Esophagus (tissue), 2 donors: ENCODE data around the gene RDX. TPM values are rescaled to one million over a fixed set of nuclear protein-coding genes. Genes with fewer than 3 reads are reported as not detected.

Experiments
- H3K27ac ChIP-seq, 2 donors: one replicate each; pipeline ENCODE4 v1.5.1; 2013; ENCODE audit warnings: low read depth in 2 of 2, mild to moderate bottlenecking in 2 of 2, inconsistent platforms in 1 of 2, low read length in 1 of 2, moderate library complexity in 1 of 2
- H3K27me3 ChIP-seq, 2 donors: one replicate each; pipeline ENCODE4 v1.6.1; 2013; ENCODE audit warnings: low read length in 2 of 2, control low read depth in 1 of 2, mild to moderate bottlenecking in 1 of 2; ENCODE audit not compliant: insufficient read depth in 2 of 2, control insufficient read depth in 1 of 2
- H3K36me3 ChIP-seq, 2 donors: one replicate each; pipeline ENCODE4 v1.6.1; 2013; ENCODE audit warnings: low read length in 1 of 2; ENCODE audit not compliant: control insufficient read depth in 2 of 2, insufficient read depth in 2 of 2
- H3K4me1 ChIP-seq, 2 donors: one replicate each; pipeline ENCODE4 v1.6.1; 2013; ENCODE audit warnings: low read length in 1 of 2; ENCODE audit not compliant: control insufficient read depth in 2 of 2, insufficient read depth in 2 of 2
- H3K4me3 ChIP-seq, 2 donors: one replicate each; pipeline ENCODE4 v1.5.1; 2013; ENCODE audit warnings: low read length in 2 of 2, mild to moderate bottlenecking in 2 of 2, low read depth in 1 of 2, moderate library complexity in 1 of 2
- H3K9me3 ChIP-seq, 2 donors: one replicate each; pipeline ENCODE4 v1.6.1; 2013; ENCODE audit warnings: mild to moderate bottlenecking in 2 of 2, low read depth in 1 of 2, low read length in 1 of 2, moderate library complexity in 1 of 2; ENCODE audit not compliant: control insufficient read depth in 2 of 2, insufficient read depth in 1 of 2
- WGBS, 2 donors: extraction: QIAGEN DNeasy Blood & Tissue Kit; methylation state at CpG; one replicate each; pipeline ENCODE4 v1.1.7; 2013; 5-methylcytosine and 5-hydroxymethylcytosine counted together
- polyA plus RNA-seq, 2 donors: library from polyadenylated mRNA; stranded (reverse); fragments of 200-250 nt; gene quantifications; one replicate each; pipeline ENCODE4 v1.2.3, GENCODE V29; 2013
- donor health status: healthy with polysubstance abuse.
- donor health status: Bipolar disorder and iron deficiency.

The RDX gene
- polyA plus RNA-seq, 2 donors, result 14.4 to 15.9 TPM

DNA sequence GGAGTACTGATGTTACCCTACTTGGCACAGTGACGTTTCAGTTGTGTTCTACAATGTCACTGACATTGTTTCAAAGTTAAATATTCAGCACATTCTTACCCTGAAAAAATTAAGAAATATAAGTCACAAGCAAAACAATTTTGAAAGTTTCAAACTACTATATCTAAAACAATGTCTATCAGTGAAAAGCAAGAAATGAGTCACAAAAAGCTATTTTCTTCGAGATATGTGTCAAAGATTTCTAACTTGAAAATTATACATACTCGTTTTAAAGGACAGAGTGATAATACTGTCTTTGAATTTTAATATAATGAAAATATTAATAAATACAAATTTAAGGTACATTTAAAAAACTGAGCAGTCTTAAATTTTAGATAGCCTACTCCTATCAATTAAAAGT is 42.9 kb downstream of the RDX start:
- Histone ChIP-seq H3K27me3 (no peaks in the 10 kb centered on the region), H3K4me1 (no peaks in the 10 kb centered on the region), H3K27ac (no peak overlapping the region), H3K4me3 (no peak overlapping the region), H3K36me3 (peaks cover 0 to 4% of the 10 kb centered on the region in 2 donors), H3K9me3 (no peaks in the 10 kb centered on the region)
- 66 to 73% methylated on average over 3 of the region's 3 CpGs for WGBS, 2 donors

- peaks cover 0 to 4% of the 10 kb centered on the region in 2 donors for H3K36me3 ChIP-seq
- no peak overlapping the region for H3K4me3 ChIP-seq
- H3K27me3 ChIP-seq, result no peaks in the 10 kb centered on the region
- 30 to 40% methylated on average over 1 of the region's 1 CpG for WGBS, 2 donors
- H3K27ac ChIP-seq, result no peak overlapping the region
- no peaks in the 10 kb centered on the region for H3K9me3 ChIP-seq
- H3K4me1 ChIP-seq, result no peaks in the 10 kb centered on the region
Measured at GRCh38 chr11:110251836-110252235, 44.6 kb downstream of the RDX start.

DNA sequence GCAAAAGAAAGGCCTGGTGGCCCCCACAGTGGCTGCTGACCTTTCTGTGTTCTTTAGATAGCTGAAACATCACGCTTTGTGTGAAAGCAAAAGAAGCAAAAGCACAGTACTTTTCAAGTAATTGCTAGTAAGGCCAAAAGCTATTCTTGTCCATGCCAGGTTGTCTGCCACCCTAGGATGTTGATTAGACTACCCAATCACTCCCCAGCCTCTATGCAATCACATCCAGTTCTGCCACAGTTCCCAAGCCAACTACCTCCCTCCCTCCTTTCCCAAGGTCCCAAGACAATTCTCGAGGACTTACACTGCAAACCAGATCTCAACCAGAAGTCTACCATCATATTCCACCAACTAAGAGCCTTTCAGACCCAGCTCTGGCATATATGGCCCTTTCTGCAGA is 46.2 kb downstream of the RDX start:
- WGBS, 2 donors, result 88 to 92% methylated on average over 2 of the region's 2 CpGs
- H3K4me3 ChIP-seq, result no peak overlapping the region
- no peaks in the 10 kb centered on the region for H3K9me3 ChIP-seq
- H3K27me3 ChIP-seq, result no peaks in the 10 kb centered on the region
- H3K36me3 ChIP-seq, result peaks cover 0 to 4% of the 10 kb centered on the region in 2 donors
- no peak overlapping the region for H3K27ac ChIP-seq
- no peaks in the 10 kb centered on the region for H3K4me1 ChIP-seq

DNA sequence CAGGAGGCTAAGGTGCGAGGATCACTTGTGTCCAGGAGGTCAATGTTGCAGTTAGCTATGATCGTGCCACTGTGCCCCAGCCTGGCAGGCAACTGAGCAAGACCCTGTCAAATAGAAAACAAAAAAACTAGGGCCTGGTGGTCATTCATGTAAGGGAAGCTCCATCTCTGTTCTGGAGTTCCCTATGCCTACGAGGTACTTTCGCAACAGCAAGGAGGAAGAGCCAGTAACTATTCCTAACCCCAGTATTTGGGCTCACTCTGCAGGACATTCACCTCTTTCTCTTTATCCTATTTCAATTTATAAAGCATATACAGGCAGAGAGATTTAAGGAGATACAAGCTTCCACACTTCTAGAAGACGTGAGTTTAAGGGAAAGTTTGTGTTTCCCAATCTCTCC is 46.6 kb downstream of the RDX start:
- Histone ChIP-seq H3K4me1 (no peaks in the 10 kb centered on the region), H3K27me3 (no peaks in the 10 kb centered on the region), H3K36me3 (peaks cover 0 to 4% of the 10 kb centered on the region in 2 donors), H3K4me3 (no peak overlapping the region), H3K9me3 (no peaks in the 10 kb centered on the region), H3K27ac (no peak overlapping the region)
- 94 to 95% methylated on average over 5 of the region's 5 CpGs for WGBS, 2 donors

DNA sequence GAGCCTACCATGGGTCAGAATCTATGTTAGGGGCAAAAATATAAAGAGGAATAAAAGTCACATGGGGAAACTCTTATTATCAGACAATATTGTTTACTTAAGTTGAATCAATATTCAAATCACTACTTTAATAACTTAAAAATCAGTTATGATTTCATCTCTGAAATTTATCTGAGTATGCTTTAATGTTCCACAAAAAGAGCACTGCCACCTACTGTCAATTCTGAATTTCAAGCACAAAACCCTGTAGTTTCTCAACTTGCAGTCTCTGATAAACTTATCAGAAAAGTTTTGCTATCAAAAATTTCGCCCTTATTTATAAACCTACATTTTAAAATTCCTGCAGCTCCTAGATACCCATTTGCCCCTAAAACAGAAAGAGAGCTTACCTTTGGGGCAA is 47.3 kb downstream of the RDX start:
- 73 to 88% methylated on average over 1 of the region's 1 CpG for WGBS, 2 donors
- H3K27ac ChIP-seq, result no peak overlapping the region
- peaks cover 0 to 4% of the 10 kb centered on the region in 2 donors for H3K36me3 ChIP-seq
- no peaks in the 10 kb centered on the region for H3K4me1 ChIP-seq
- H3K9me3 ChIP-seq, result no peaks in the 10 kb centered on the region
- no peaks in the 10 kb centered on the region for H3K27me3 ChIP-seq
- no peak overlapping the region for H3K4me3 ChIP-seq

GRCh38 chr11:110243791-110244190 is 52.6 kb downstream of the RDX start:
- H3K27ac ChIP-seq, result no peak overlapping the region
- H3K36me3 ChIP-seq, result no peaks in the 10 kb centered on the region
- no peak overlapping the region for H3K4me3 ChIP-seq
- H3K4me1 ChIP-seq, result no peaks in the 10 kb centered on the region
- H3K27me3 ChIP-seq, result no peaks in the 10 kb centered on the region
- H3K9me3 ChIP-seq, result no peaks in the 10 kb centered on the region
- 100% methylated on average over 1 of the region's 1 CpG for WGBS, 2 donors

GRCh38 chr11:110242746-110243145 is 53.7 kb downstream of the RDX start:
- Histone ChIP-seq H3K4me1 (no peaks in the 10 kb centered on the region), H3K27ac (no peak overlapping the region), H3K9me3 (no peaks in the 10 kb centered on the region), H3K4me3 (no peak overlapping the region), H3K36me3 (no peaks in the 10 kb centered on the region), H3K27me3 (no peaks in the 10 kb centered on the region)

GRCh38 chr11:110242188-110242587 is 54.2 kb downstream of the RDX start:
- Histone ChIP-seq H3K36me3 (no peaks in the 10 kb centered on the region), H3K27ac (no peak overlapping the region), H3K27me3 (no peaks in the 10 kb centered on the region), H3K4me1 (no peaks in the 10 kb centered on the region), H3K9me3 (no peaks in the 10 kb centered on the region), H3K4me3 (no peak overlapping the region)
- 92 to 95% methylated on average over 7 of the region's 7 CpGs for WGBS, 2 donors

GRCh38 chr11:110235966-110236365 is 60.4 kb downstream of the RDX start:
- Histone ChIP-seq H3K36me3 (peaks cover 0 to 2% of the 10 kb centered on the region in 2 donors), H3K4me1 (no peaks in the 10 kb centered on the region), H3K27me3 (no peaks in the 10 kb centered on the region), H3K27ac (no peak overlapping the region), H3K9me3 (no peaks in the 10 kb centered on the region), H3K4me3 (no peak overlapping the region)
- 40 to 60% methylated on average over 1 of the region's 1 CpG for WGBS, 2 donors

GRCh38 chr11:110230377-110230776 is 66.0 kb downstream of the RDX start:
- 80 to 90% methylated on average over 3 of the region's 3 CpGs for WGBS, 2 donors
- no peak overlapping the region for H3K4me3 ChIP-seq
- peaks cover 0 to 4% of the 10 kb centered on the region in 2 donors for H3K36me3 ChIP-seq
- no peaks in the 10 kb centered on the region for H3K4me1 ChIP-seq
- H3K27ac ChIP-seq, result no peak overlapping the region
- no peaks in the 10 kb centered on the region for H3K9me3 ChIP-seq
- H3K27me3 ChIP-seq, result no peaks in the 10 kb centered on the region
